VCaP (cell line): ENCODE data around the gene CSTPP1.
"Not testable (repeated sequence)": the region's sequence is repeated elsewhere in the genome, so short reads cannot be mapped to it uniquely, and the experiment has no call there.

Experiments used
- H3K27ac ChIP-seq: fragments of 450-650 bp; 2 replicates; pipeline ENCODE4 v1.5.1; 2017
- TF ChIP-seq, protein P1 (sequence below): fragments of 450-650 bp; conservative IDR thresholded peaks from 2 replicates; pipeline ENCODE4 v1.5.1; 2017; ENCODE audit warnings: mild to moderate bottlenecking, moderate library complexity

The CSTPP1 gene

DNA sequence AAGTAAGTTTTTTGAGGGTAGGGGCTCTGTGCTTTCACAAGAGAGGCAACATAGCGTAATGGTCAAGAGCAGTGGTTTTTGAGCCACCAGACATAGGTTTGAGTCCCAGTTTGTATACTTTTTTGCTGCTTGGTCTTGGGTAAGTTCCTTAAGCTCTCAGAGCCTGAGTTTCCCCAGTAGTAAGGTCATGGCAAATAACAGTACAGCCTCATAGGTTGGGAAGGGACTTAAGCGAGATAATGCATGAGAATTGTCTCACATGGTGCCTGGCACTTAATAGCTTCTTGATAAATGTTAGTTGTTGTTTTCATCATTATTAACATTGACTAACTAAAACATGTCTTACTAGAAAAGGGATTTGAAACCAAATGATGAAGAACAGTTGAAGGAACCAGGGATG, 157.0 kb downstream of the CSTPP1 start:
- no peak overlapping the region for H3K27ac ChIP-seq
- TF ChIP-seq, protein P1, sequence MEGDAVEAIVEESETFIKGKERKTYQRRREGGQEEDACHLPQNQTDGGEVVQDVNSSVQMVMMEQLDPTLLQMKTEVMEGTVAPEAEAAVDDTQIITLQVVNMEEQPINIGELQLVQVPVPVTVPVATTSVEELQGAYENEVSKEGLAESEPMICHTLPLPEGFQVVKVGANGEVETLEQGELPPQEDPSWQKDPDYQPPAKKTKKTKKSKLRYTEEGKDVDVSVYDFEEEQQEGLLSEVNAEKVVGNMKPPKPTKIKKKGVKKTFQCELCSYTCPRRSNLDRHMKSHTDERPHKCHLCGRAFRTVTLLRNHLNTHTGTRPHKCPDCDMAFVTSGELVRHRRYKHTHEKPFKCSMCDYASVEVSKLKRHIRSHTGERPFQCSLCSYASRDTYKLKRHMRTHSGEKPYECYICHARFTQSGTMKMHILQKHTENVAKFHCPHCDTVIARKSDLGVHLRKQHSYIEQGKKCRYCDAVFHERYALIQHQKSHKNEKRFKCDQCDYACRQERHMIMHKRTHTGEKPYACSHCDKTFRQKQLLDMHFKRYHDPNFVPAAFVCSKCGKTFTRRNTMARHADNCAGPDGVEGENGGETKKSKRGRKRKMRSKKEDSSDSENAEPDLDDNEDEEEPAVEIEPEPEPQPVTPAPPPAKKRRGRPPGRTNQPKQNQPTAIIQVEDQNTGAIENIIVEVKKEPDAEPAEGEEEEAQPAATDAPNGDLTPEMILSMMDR = no peak

DNA sequence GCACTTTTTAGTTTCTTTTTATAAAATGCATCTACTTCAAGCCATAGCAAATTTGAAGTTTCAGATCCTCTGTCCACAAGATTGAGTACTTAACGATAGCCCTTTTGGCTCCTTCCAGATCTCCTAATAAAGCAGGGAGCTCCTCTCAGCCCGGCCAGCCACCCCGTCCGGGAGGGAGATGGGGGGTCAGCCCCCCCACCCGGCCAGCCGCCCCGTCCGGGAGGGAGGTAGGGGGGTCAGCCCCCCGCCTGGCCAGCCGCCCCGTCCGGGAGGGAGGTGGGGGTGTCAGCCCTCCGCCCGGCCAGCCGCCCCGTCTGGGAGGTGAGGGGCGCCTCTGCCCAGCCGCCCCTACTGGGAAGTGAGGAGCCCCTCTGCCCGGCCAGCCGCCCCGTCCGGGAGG, 160.3 kb downstream of the CSTPP1 start:
- not testable (repeated sequence) for H3K27ac ChIP-seq

DNA sequence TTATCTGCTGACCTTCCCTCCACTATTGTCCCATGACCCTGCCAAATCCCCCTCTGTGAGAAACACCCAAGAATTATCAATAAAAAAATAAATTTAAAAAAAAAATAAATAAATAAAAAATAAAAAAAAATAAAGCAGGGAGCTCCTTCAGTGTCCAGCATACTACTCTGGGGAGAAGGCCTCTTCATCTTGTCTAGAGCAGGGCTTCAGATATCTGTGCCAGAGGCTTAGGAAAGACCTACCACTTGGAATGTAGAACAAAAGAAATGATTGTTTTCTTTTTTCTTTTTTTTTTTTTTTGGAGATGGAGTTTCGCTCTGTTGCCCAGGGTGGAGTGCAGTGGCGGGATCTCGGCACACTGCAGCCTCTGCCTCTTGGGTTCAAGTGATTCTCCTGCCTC, 161.7 kb downstream of the CSTPP1 start:
- H3K27ac ChIP-seq = not testable (repeated sequence)

DNA sequence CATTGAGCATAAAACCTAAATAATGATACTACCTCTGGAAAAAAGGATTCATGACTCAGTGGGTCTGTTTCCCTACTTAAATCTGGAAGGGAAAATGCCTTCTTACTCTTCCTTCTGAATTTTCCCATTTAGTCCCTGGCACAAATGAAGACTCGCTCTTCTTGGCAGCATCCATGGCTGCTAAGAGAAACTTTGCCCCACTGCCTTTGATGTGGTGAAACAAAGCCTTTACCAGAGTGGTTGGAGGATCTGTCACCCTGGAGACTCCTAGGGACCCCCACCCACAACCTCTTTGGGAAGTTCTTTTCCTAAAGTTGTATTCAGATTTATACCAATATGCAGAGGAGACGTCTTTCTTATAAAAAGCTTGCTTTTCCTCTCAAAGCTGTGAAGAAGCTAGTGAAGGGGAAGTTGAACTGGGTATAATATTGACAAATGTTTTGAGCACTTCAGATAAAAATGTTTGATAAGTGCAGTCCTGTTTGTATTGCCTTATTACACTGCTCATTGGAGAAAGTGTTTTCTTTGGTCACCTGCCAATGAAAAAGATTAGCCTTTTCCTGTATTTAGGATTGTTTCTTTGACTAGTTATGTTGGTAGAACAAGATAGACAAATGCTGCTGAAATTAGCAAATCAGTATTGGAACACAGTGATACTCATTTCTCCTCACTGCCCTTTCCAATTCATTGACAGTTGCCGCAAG, 162.8 kb downstream of the CSTPP1 start:
- TF ChIP-seq, protein P1 = no peak
- H3K27ac ChIP-seq = peak overlapping the region; percentile 41

DNA sequence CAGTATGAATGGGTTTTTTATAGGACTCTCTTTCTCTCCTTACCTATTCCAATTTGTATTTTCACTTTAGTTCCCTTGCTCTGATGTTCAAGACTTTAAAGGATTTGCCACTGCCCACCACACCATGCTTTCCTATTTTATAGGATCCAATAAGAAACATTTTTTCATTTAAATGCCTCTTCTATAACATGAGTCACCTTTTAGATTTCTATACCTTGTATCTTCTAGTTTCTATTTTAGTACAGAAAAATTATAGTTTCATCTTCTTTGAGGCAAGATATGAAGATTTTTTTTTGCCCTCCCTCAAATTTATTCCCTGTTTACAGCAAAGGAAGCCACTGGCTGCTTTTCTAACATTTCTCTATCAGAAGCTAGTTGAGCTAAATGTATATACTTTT, 163.4 kb downstream of the CSTPP1 start:
- H3K27ac ChIP-seq = peak overlapping the region; percentile 41
- TF ChIP-seq, protein P1 = no peak

DNA sequence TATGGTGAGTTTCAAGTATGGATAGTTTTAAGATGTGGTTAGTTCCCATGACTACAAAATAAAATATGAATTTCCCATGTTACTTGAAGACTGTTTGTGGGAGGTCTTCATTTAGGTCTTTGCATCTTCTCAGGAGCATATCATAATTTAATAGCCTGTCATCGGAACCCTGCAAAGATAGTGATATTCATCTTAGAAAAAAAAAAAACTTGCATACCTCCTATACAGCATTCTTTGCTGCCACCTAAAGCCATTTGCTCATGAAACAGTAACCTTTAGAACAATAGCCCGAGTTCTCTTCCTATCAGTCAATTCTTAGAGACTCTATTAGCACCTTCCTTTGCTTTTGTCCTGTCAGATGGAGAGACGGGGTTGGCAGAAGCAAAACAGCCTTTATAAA, 164.8 kb downstream of the CSTPP1 start:
- no peak overlapping the region for H3K27ac ChIP-seq

DNA sequence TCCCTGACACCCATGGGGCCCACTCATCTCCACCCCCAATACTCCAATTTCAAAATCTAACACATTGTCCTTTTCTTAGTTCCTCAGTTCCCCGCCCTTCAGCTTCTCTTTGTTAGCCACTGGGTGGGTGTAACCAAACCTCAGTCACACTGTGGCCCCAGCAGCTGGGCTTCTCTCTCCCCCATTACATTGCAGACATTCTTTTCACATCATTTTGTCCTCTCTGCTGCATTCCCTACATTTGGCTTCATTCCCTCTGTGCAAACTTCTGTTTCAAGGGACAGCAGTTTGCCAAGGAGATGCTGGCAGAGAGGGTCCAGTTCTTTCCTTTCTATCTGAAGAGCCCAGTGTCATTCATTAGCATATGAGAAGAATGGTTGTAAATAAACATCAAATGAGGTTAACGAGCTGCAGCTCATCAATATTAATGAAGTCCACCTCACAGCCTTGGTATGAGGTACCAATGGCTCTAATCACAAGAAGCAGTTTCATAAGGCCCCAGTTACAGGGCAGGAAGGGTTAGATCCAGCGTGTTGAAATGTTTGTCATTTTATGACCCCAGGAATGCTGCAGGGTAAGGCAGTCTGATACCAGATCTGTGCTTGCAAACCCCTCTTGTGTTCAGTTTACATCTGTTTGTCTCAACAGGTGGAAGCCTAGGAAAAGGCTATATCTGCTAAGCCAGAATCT, 167.8 kb downstream of the CSTPP1 start:
- H3K27ac ChIP-seq = no peak overlapping the region
- TF ChIP-seq, protein P1 = no peak

More for the DNA sequence above, 164.8 kb downstream of the CSTPP1 start:
- TF ChIP-seq, protein P1 = no peak

DNA sequence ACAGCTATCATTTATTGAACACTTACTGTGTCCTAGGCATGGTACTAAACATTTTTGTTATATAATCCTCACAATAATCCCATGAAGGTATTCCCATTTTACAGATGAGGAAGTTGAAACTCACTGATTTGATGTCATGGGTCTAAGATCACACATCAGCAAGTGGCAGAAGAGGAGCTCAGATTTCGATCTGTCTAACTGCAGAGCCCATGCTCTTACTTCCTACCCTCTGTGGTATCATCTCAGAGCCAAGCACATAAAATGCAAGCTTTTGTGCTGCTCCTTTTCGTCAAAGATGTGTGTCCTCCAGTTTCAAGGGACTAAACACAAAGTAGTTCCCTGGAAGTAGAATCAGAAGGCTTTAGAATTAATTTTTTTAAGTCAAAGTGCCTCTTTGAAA, 169.0 kb downstream of the CSTPP1 start:
- H3K27ac ChIP-seq = no peak overlapping the region
- TF ChIP-seq, protein P1 = no peak
